LNCAP (cell line): ENCODE measurements around the gene CORO1C.

Experiments
- CTCF ChIP-seq: fragments of 450-650 bp; IDR thresholded peaks from 2 replicates; pipeline ENCODE4 v1.5.1; 2017; ENCODE audit warnings: mild to moderate bottlenecking

Gene CORO1C

GRCh38 chr12:108696111-108696995 is 35.0 kb downstream of the CORO1C start:
- TF ChIP-seq CTCF, result no peak

- no peak for TF ChIP-seq CTCF
These were observed 36.5 kb downstream of the CORO1C start for GRCh38 chr12:108694812-108695278.

- TF ChIP-seq CTCF, result no peak
These were observed 37.6 kb downstream of the CORO1C start for GRCh38 chr12:108693751-108694150.

- TF ChIP-seq CTCF, result no peak
These were observed 38.1 kb downstream of the CORO1C start for GRCh38 chr12:108693186-108693730.

GRCh38 chr12:108691998-108692808 is 39.1 kb downstream of the CORO1C start:
- no peak for TF ChIP-seq CTCF

GRCh38 chr12:108691175-108691997 is 39.9 kb downstream of the CORO1C start:
- TF ChIP-seq CTCF, result no peak
